Large intestine (tissue), 12 donors: ENCODE data around the gene ABHD1. TPM values are rescaled to one million over a fixed set of nuclear protein-coding genes. Genes with fewer than 3 reads are reported as not detected.
A peak's percentile ranks its signal among the peaks of the same experiment; 100 is the strongest.
"Not testable (repeated sequence)": the region's sequence is repeated elsewhere in the genome, so short reads cannot be mapped to it uniquely, and the experiment has no call there.

Experiments used
- DNase-seq, 2 donors: peaks; one replicate each; pipeline versions ENCODE4 v3.0.0 to v3.0.0-alpha.2; 2013
- H3K27ac ChIP-seq: one replicate; pipeline ENCODE4 v1.5.1; 2013; ENCODE audit warnings: low read length
- H3K27me3 ChIP-seq: 2 replicates; pipeline ENCODE4 v1.6.1; 2013; ENCODE audit warnings: low read length; ENCODE audit not compliant: control insufficient read depth, insufficient read depth
- H3K36me3 ChIP-seq: 2 replicates; pipeline ENCODE4 v1.6.1; 2013; ENCODE audit warnings: low read length; ENCODE audit not compliant: control insufficient read depth, insufficient read depth
- H3K4me1 ChIP-seq: one replicate; pipeline ENCODE4 v1.6.1; 2013; ENCODE audit warnings: low read length; ENCODE audit not compliant: control insufficient read depth, insufficient read depth
- H3K4me3 ChIP-seq: one replicate; pipeline ENCODE4 v1.5.1; 2013; ENCODE audit warnings: low read length
- H3K9me3 ChIP-seq: one replicate; pipeline ENCODE4 v1.6.1; 2013; ENCODE audit warnings: mild to moderate bottlenecking, low read depth, low read length, moderate library complexity; ENCODE audit not compliant: control insufficient read depth
- WGBS: methylation state at CpG from one replicate; pipeline ENCODE4 v1.1.5; 2013; ENCODE audit warnings: low lambda C conversion rate; ENCODE audit not compliant: insufficient coverage; 5-methylcytosine and 5-hydroxymethylcytosine counted together
- long read RNA-seq, 11 donors: transcript quantifications; one replicate each; lab custom pipeline, GENCODE V29; 2026
- polyA plus RNA-seq: library from polyadenylated mRNA; unstranded; fragments of 120-200 nt; gene quantifications from one replicate; pipeline ENCODE4 v1.2.1, GENCODE V29; 2013

Gene ABHD1
- polyA plus RNA-seq, result 2.0 TPM
- long read RNA-seq, donor 1, result 0 reads
- long read RNA-seq, donor 2, partial matches to known transcripts, result 32 of 49 reads
- long read RNA-seq, donor 2, other reads (novel, unspliced or antisense), result 17 of 49 reads
- long read RNA-seq, donor 3, result 0 reads
- long read RNA-seq, donor 4, result 0 reads
- long read RNA-seq, donor 5, result 0 reads
- long read RNA-seq, donor 6, result 0 reads
- long read RNA-seq, donor 7, result 0 reads
- long read RNA-seq, donor 8, partial matches to known transcripts, result 0 of 2 reads
- long read RNA-seq, donor 8, other reads (novel, unspliced or antisense), result 0 of 2 reads
- long read RNA-seq, donor 9, result 0 reads
- long read RNA-seq, donor 10, partial matches to known transcripts, result 11 of 24 reads
- long read RNA-seq, donor 10, other reads (novel, unspliced or antisense), result 13 of 24 reads
- long read RNA-seq, donor 11, result 0 reads

DNA sequence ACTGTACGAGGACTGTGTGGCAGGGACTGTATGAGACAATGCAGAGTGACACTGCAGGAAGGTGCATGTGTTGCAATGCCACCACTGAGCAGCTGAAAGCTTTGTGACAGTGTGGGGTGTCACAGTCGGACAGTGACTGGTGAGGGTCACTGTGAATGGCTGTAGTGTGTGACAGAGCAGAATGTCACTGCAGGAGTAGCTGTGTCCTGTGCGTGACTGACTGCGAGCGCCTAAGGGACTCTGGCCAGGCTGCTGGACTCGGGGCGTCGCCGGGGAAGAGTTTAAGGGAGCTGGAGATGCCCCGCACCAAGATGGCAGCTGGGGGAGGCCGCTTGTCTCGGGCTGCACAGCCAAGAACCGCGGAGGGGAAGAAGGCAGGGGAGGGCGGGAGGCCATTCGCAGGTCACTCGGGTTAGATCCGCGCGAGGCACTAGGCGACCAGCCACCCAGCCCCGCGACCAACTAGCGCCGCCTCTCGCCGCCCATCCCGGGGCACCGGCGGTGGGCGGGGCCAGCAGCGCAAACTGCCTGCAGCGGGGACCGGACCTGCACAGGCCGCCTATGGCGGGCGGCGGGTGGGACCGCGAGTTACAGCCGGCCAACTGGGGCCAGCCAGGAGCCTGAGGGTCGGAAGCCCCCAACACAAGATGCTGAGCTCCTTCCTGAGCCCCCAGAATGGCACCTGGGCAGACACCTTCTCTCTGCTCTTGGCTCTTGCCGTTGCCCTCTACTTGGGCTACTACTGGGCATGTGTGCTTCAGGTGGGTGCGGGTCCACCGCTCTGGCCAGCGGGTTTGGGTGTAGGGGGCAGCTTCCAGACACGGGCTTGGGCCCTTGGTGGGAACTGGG, at the start of gene ABHD1:
ABHD1 (plus strand) TSS at position 514 of the 849 bp plus-strand sequence; CDS start at position 648, 134 bp downstream.
- no peaks in the 10 kb centered on the region for H3K9me3 ChIP-seq
- no CpG with 5 or more reads among the region's 47 CpGs for WGBS
- peak in 1 of 2 donors; percentile 64 for DNase-seq
- peaks cover 18% of the 10 kb centered on the region for H3K27me3 ChIP-seq
- peak within 1 kb of the TSS; percentile 59 for H3K4me3 ChIP-seq
- no peaks in the 10 kb centered on the region for H3K36me3 ChIP-seq
- peaks cover 17% of the 10 kb centered on the region for H3K4me1 ChIP-seq
- no peak within 1 kb of the TSS for H3K27ac ChIP-seq

DNA sequence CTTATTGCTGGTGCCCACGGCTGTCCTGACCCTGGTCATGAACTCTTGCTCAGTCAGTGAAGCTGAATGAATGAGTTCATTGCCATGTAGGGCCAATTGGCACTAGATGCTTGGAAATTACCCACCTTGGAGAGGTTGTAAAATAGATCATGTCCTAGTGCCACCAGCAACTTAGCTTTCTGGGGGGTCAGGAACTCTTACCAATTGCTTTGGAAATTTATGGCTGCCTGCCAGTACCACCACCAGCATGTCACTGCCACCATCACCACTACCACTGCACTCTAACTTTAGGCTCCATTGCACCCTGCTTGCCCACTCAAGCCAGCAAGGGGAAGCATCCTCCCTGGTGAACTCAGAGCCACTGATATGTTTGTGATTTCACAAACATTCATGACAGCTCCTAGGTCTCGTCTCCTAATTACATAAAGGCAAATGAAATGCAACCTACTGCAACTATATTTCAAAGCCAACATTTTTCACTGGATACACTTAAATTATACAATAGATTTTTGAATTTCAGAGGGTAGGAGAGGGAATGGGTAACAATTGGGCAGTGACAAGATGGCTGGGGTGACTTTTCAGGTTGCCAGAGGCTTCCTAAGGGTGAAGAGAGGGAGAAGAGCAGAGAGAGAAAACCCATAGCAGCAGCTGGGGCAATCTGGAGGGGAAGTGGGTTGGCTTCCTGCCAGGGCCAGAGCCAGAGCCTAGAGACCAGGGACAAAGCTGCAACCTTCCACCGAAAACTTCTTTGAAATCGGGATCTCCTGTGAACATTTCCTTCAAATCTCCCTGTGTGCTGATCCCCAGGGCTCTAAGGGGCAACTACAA, 48.7 kb upstream of the ABHD1 start:
- Histone ChIP-seq H3K36me3 (peaks cover 4% of the 10 kb centered on the region), H3K9me3 (peaks cover 8% of the 10 kb centered on the region), H3K27ac (peak overlapping the region; percentile 24), H3K4me1 (peaks cover 21% of the 10 kb centered on the region), H3K4me3 (no peak overlapping the region), H3K27me3 (peaks cover 8% of the 10 kb centered on the region)
- DNase-seq, result no peak
- WGBS, result no CpG with 5 or more reads among the region's 4 CpGs

DNA sequence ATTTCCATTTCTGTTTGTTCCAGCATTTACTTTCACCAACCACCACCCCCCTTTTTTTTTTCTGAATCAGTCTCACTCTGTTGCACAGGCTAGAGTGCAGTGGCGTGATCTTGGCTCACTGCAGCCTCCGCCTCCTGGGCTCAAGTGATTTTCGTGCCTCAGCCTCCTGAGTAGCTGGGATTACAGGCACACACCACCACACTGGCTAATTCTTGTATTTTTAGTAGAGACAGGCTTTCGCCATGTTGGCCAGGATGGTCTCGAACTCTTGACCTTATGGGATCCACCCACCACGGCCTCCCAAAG, 48.1 kb upstream of the ABHD1 start:
- H3K27me3 ChIP-seq, H3K36me3 ChIP-seq, DNase-seq, H3K4me3 ChIP-seq, H3K9me3 ChIP-seq: not testable (repeated sequence)
- no CpG with 5 or more reads among the region's 6 CpGs for WGBS
- Histone ChIP-seq H3K27ac (peak overlapping the region; percentile 24), H3K4me1 (peaks cover 15% of the 10 kb centered on the region)

DNA sequence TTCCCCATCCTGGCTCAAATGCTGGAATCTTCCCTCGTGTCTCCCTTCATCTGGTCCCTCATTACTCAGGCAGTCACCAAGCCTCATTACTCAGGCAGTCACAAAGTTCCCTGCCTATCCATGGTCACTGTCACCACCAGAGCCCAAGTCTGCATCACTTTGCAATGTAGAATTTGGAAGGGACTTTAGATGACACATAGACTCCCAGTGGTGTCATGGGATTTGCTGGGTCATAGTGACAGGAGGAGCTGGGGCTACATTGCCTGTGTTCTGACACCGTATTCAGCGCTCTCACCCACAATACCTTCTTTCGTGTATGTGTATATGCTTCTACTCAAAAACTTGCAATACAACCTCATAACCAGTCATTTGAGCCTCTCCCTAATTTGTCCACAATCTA, 47.3 kb upstream of the ABHD1 start:
- Histone ChIP-seq H3K27ac (no peak overlapping the region), H3K4me3 (no peak overlapping the region), H3K27me3 (peaks cover 8% of the 10 kb centered on the region), H3K4me1 (peaks cover 14% of the 10 kb centered on the region), H3K36me3 (no peaks in the 10 kb centered on the region), H3K9me3 (peaks cover 8% of the 10 kb centered on the region)
- DNase-seq, result no peak
- WGBS, result 70% methylated on average over 2 of the region's 4 CpGs

DNA sequence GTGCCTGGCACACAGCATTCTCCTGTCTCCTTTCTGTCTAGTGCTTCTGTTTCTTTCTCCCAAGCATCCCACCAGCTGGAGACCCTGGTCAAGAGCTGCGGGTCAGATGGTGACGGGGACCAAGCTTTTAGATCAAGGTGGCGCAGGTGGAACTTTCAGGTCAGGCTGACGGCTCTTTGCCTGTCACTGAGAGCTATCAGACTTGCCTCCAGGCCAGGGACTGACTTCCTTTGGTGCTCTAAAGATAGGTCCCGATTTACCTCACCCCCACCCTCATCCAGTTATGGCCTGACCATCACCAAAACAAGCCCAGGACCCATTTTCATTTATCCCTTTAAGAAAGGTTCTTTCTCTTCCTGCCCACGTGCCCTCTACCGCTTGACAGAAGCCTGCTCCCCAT, 46.4 kb upstream of the ABHD1 start:
- H3K36me3 ChIP-seq, result no peaks in the 10 kb centered on the region
- H3K27me3 ChIP-seq, result peaks cover 8% of the 10 kb centered on the region
- WGBS, result 88% methylated on average over 2 of the region's 7 CpGs
- peaks cover 17% of the 10 kb centered on the region for H3K4me1 ChIP-seq
- no peak overlapping the region for H3K4me3 ChIP-seq
- peaks cover 8% of the 10 kb centered on the region for H3K9me3 ChIP-seq
- no peak for DNase-seq
- H3K27ac ChIP-seq, result no peak overlapping the region

DNA sequence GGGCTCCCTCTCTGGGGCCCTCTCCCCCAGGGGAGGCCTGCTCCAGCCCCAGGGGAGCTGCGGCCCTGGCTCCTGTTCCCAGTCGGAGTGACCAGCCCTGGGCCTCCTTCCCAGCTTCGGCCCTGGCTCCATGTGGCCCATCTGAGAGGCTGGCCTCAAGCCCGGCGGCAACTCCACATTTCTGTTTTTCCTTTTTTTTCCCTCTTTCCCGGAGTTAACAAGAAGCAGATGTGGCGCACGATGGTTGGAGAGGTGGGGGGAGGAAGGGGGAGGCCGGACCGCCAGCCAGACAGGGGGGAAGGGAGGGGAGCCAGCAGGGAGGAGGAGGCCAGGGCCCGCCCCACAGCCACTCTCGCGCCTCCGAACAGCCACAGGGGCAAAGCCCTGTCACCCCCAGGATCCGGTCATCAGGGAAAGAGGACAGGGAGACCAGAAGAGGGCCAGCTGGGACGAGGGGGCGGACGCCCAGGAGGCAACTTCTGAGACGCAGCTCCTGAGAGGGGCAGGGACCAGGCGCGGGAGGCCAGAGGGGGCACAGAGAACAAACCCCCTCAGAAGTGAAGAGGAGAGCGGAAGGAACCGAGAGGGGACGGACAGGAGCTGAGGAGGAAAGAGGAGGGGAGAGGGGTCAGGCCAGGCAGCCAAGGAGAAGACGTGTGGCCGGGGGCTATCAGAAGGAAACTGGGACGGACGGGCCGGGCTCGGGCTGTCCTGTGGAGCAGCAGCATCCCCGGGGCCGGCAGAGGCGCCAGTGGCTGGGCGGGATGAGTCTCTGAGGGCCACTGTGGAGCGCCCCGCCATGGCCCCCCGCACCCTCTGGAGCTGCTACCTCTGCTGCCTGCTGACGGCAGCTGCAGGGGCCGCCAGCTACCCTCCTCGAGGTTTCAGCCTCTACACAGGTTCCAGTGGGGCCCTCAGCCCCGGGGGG, 45.1 kb upstream of the ABHD1 start, which contains the start of gene EMILIN1:
EMILIN1 (plus strand) TSS at position 349 of the 928 bp plus-strand sequence; CDS start at position 800, 451 bp downstream.
- Histone ChIP-seq H3K36me3 (peaks cover 5% of the 10 kb centered on the region), H3K9me3 (peaks cover 8% of the 10 kb centered on the region), H3K4me3 (peak within 1 kb of the TSS; percentile 50), H3K27me3 (peaks cover 8% of the 10 kb centered on the region), H3K27ac (peak within 1 kb of the TSS; percentile 66), H3K4me1 (peaks cover 11% of the 10 kb centered on the region)
- DNase-seq, result peak; percentile 57 to 67
- no CpG with 5 or more reads among the region's 41 CpGs for WGBS

DNA sequence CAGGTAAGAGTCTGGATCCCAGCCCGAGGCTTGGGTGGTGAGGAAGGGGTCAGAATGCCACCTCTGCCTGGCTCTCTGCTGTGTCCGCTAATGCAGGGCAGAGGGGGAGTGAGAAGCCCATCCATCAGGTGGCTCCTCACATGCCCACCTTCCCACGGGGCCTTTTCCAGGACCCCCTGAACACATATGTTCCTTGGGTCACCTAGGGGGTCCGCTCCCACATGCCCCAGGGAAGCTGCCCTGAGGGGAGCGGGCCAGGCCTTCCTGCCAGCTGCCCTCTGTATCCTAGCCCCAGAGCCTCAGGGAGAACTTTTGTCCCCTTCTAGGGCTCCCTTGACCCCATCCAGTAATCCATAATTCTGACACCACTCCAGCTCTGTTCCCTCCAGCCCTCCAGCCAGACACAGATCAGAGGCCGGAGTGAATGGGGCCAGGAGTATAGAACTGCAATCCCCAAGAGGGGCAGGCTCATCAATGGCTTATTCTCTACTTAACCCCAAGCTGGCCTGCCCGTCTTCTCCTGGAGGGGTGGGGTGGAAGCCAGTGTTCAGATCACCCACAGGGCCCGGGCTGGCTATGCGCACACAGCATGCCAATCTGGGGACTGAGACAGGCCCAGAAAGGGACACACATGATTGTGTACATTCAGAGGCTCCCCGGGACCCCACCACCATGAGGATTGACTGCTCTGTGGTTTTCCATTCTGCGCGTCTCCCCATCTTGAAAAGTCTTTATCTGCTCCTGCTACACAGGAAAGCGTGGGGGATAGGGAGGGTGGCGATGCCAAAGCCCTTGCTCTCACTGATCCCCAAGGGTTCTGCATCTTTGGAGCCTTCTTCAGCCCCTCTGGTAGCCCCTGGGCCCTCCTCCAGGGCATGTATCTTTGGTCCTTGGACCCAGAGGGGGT, 44.1 kb upstream of the ABHD1 start:
- DNase-seq, result no peak
- H3K4me1 ChIP-seq, result peaks cover 7% of the 10 kb centered on the region
- peak overlapping the region; percentile 66 for H3K27ac ChIP-seq

DNA sequence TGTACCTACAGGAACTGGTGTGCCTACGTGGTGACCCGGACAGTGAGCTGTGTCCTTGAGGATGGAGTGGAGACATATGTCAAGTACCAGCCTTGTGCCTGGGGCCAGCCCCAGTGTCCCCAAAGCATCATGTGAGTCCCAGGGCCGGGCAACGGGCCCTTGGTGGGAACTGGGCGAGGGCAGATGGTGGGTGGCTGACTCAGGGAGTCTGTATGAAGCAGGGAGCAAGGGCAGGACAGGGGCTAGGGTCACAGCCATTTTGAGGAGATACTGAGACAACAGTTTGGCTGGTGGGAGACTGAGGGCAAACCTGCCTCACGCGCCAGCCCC, 43.5 kb upstream of the ABHD1 start:
- no CpG with 5 or more reads among the region's 7 CpGs for WGBS
- Histone ChIP-seq H3K27ac (peak overlapping the region; percentile 16), H3K9me3 (peaks cover 8% of the 10 kb centered on the region), H3K4me1 (peaks cover 9% of the 10 kb centered on the region), H3K27me3 (peaks cover 8% of the 10 kb centered on the region), H3K36me3 (peaks cover 5% of the 10 kb centered on the region), H3K4me3 (peak overlapping the region; percentile 50)
- no peak for DNase-seq

More for the DNA sequence above, 44.1 kb upstream of the ABHD1 start:
- Histone ChIP-seq H3K36me3 (peaks cover 5% of the 10 kb centered on the region), H3K9me3 (peaks cover 8% of the 10 kb centered on the region), H3K27me3 (peaks cover 8% of the 10 kb centered on the region), H3K4me3 (peak overlapping the region; percentile 50)
- WGBS, result no CpG with 5 or more reads among the region's 14 CpGs

DNA sequence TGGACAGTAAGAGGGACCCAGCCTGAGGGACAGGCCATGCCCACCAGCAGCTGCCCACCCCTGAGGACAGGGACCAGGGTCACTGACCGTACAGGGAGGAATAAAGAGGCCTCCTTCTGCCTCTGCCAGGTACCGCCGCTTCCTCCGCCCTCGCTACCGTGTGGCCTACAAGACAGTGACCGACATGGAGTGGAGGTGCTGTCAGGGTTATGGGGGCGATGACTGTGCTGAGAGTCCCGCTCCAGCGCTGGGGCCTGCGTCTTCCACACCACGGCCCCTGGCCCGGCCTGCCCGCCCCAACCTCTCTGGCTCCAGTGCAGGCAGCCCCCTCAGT, 43.0 kb upstream of the ABHD1 start:
- WGBS, result no CpG with 5 or more reads among the region's 14 CpGs
- peaks cover 8% of the 10 kb centered on the region for H3K9me3 ChIP-seq
- peaks cover 8% of the 10 kb centered on the region for H3K27me3 ChIP-seq
- peaks cover 5% of the 10 kb centered on the region for H3K36me3 ChIP-seq
- peaks cover 13% of the 10 kb centered on the region for H3K4me1 ChIP-seq
- H3K27ac ChIP-seq, result peak overlapping the region; percentile 16
- H3K4me3 ChIP-seq, result peak overlapping the region; percentile 50
- DNase-seq, result no peak
